ENCODE measurements around the gene LEKR1. TPM values are rescaled to one million over a fixed set of nuclear protein-coding genes. Genes with fewer than 3 reads are reported as not detected.

The LEKR1 gene
- total and polyA plus RNA-seq, 2 of the 13 experiments (the other 11 are each of a cell fraction or from before 2014, with no cell fraction given) = 0.49 to 1.5 TPM

GRCh38 chr3:156997351-156997750, 171.2 kb downstream of the LEKR1 start:
- no peaks in the 10 kb centered on the region for H3K79me2 ChIP-seq (ENCODE audit: insufficient read depth, low read length)
- in situ Hi-C loops (cut with HindIII; ENCODE audit: extremely low pct_ligation_motif_present, low pct_unique_long_range_greater_than_20kb) = no loop called here
- POLR2A ChIA-PET = no interaction called here
- DNase-seq (ENCODE audit: low spot score) (no peak), FAIRE-seq (no peak), ATAC-seq (no peak)
- H3K27me3 ChIP-seq (ENCODE audit: control insufficient read depth in 1 of 2, insufficient read depth in 2 of 2, low read length in 2 of 2) = no peaks in the 10 kb centered on the region
- no TSS peak for BruUV-seq (replicated peaks)
- H3K4me2 ChIP-seq (ENCODE audit: low read depth, low read length) = no peak overlapping the region
- H3K4me3 ChIP-seq (replicated peaks in 1 of 3; ENCODE audit: insufficient read depth in 1 of 3, low read depth in 2 of 3, low read length in 3 of 3) = no peak overlapping the region
- CTCF ChIA-PET (ENCODE audit: low intra/inter-chr PET ratio, low total read pairs) = no interaction called here
- intact Hi-C loops (cut with micrococcal nuclease; ENCODE audit: unreplicated experiment) = no loop called here
- H3K9ac ChIP-seq (ENCODE audit: insufficient read depth, low read depth, low read length) = no peak overlapping the region
- H4K20me1 ChIP-seq (ENCODE audit: insufficient read depth, low read length) = no peaks in the 10 kb centered on the region
- H3K27ac ChIP-seq (ENCODE audit: extremely low read length, insufficient read depth, low read length) = no peak overlapping the region
- H3K4me1 ChIP-seq (ENCODE audit: insufficient read depth, low read length) = no peaks in the 10 kb centered on the region
- H3K36me3 ChIP-seq (replicated peaks in 1 of 2; ENCODE audit: control insufficient read depth in 1 of 2, insufficient read depth in 2 of 2, low read length in 2 of 2) = no peaks in the 10 kb centered on the region
- no peak overlapping the region for H2AFZ ChIP-seq (ENCODE audit: low read length)
- no peaks in the 10 kb centered on the region for H3K9me3 ChIP-seq (ENCODE audit: low read length)
- no peak for TF ChIP-seq POGK (CRISPR knock-in tag; conservative IDR thresholded peaks at IDR 0.05)
- no peak for TF ChIP-seq ZNF547 (CRISPR knock-in tag; IDR thresholded peaks at IDR 0.05)
- no peak for TF ChIP-seq NFATC3 (CRISPR knock-in tag; IDR thresholded peaks at IDR 0.05)
- TF ChIP-seq TOE1 (CRISPR knock-in tag; IDR thresholded peaks at IDR 0.05) = no peak
- TF ChIP-seq DMAP1 (CRISPR knock-in tag; IDR thresholded peaks at IDR 0.05) = no peak
- no peak for TF ChIP-seq MED8 (CRISPR knock-in tag; IDR thresholded peaks at IDR 0.05; ENCODE audit: insufficient replicate concordance)
- TF ChIP-seq ZBTB21 (CRISPR knock-in tag; IDR thresholded peaks at IDR 0.05) = no peak
- TF ChIP-seq CREB1 (IDR thresholded peaks at IDR 0.05) = no peak
- TF ChIP-seq CREB1 (CRISPR knock-in tag; IDR thresholded peaks at IDR 0.05) = no peak
- no peak for TF ChIP-seq ZNF709 (CRISPR knock-in tag; IDR thresholded peaks at IDR 0.05)
- no peak for TF ChIP-seq ATF4 (CRISPR knock-in tag; IDR thresholded peaks at IDR 0.05)
- TF ChIP-seq RARA (CRISPR knock-in tag; IDR thresholded peaks at IDR 0.05) = no peak
- no peak for TF ChIP-seq MBNL3 (CRISPR knock-in tag; conservative IDR thresholded peaks at IDR 0.05)
- TF ChIP-seq HNRNPLL (IDR thresholded peaks at IDR 0.05; ENCODE audit: low read depth, low read length, poor library complexity, severe bottlenecking) = no peak
- TF ChIP-seq ZBTB43 (CRISPR knock-in tag; conservative IDR thresholded peaks at IDR 0.05) = no peak
- TF ChIP-seq, protein P1, sequence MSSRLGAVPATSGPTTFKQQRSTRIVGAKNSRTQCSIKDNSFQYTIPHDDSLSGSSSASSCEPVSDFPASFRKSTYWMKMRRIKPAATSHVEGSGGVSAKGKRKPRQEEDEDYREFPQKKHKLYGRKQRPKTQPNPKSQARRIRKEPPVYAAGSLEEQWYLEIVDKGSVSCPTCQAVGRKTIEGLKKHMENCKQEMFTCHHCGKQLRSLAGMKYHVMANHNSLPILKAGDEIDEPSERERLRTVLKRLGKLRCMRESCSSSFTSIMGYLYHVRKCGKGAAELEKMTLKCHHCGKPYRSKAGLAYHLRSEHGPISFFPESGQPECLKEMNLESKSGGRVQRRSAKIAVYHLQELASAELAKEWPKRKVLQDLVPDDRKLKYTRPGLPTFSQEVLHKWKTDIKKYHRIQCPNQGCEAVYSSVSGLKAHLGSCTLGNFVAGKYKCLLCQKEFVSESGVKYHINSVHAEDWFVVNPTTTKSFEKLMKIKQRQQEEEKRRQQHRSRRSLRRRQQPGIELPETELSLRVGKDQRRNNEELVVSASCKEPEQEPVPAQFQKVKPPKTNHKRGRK (CRISPR knock-in tag; IDR thresholded peaks at IDR 0.05) = no peak
- TF ChIP-seq, protein P2, sequence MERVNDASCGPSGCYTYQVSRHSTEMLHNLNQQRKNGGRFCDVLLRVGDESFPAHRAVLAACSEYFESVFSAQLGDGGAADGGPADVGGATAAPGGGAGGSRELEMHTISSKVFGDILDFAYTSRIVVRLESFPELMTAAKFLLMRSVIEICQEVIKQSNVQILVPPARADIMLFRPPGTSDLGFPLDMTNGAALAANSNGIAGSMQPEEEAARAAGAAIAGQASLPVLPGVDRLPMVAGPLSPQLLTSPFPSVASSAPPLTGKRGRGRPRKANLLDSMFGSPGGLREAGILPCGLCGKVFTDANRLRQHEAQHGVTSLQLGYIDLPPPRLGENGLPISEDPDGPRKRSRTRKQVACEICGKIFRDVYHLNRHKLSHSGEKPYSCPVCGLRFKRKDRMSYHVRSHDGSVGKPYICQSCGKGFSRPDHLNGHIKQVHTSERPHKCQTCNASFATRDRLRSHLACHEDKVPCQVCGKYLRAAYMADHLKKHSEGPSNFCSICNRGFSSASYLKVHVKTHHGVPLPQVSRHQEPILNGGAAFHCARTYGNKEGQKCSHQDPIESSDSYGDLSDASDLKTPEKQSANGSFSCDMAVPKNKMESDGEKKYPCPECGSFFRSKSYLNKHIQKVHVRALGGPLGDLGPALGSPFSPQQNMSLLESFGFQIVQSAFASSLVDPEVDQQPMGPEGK (CRISPR knock-in tag; IDR thresholded peaks at IDR 0.05) = no peak
- TF ChIP-seq ZNF780A (CRISPR knock-in tag; IDR thresholded peaks at IDR 0.05) = no peak
